Measurements from ENCODE around the gene FEZ2. TPM values are rescaled to one million over a fixed set of nuclear protein-coding genes. Genes with fewer than 3 reads are reported as not detected.

Gene FEZ2
- total RNA-seq, 1 experiment from 2014 or later = 57.5 TPM

DNA sequence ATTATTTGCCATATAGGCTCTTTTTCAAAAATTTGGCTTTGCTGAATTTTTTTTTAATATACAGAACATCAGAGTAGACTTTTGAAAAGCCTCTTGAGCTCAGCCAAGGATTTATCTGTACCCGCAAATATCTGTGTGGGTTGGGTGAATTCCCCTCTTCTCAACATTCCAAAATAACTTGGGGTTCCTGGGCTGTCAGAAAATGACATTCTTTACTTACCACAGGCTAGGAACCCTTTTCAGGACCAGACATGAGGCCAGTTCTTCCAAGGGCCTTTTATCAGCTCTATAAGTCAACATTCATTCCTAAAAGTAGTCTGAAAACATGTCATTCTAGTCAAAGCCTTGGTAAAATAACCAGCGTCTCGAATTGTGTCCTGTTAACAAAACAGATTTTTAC lies 28.8 kb upstream of the FEZ2 start:
- H3K9me3 ChIP-seq (ENCODE audit: low read depth, low read length, poor library complexity, severe bottlenecking) = peaks cover 5% of the 10 kb centered on the region
- no peak for TF ChIP-seq EZH2 (IDR thresholded peaks at IDR 0.05; ENCODE audit: borderline replicate concordance, low read depth, low read length, poor library complexity, severe bottlenecking)
- TF ChIP-seq, protein P1, sequence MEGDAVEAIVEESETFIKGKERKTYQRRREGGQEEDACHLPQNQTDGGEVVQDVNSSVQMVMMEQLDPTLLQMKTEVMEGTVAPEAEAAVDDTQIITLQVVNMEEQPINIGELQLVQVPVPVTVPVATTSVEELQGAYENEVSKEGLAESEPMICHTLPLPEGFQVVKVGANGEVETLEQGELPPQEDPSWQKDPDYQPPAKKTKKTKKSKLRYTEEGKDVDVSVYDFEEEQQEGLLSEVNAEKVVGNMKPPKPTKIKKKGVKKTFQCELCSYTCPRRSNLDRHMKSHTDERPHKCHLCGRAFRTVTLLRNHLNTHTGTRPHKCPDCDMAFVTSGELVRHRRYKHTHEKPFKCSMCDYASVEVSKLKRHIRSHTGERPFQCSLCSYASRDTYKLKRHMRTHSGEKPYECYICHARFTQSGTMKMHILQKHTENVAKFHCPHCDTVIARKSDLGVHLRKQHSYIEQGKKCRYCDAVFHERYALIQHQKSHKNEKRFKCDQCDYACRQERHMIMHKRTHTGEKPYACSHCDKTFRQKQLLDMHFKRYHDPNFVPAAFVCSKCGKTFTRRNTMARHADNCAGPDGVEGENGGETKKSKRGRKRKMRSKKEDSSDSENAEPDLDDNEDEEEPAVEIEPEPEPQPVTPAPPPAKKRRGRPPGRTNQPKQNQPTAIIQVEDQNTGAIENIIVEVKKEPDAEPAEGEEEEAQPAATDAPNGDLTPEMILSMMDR (conservative IDR thresholded peaks at IDR 0.05; ENCODE audit: low read depth, low read length) = no peak
- POLR2A ChIA-PET (ENCODE audit: low non-redundant PET) = no interaction called here

DNA sequence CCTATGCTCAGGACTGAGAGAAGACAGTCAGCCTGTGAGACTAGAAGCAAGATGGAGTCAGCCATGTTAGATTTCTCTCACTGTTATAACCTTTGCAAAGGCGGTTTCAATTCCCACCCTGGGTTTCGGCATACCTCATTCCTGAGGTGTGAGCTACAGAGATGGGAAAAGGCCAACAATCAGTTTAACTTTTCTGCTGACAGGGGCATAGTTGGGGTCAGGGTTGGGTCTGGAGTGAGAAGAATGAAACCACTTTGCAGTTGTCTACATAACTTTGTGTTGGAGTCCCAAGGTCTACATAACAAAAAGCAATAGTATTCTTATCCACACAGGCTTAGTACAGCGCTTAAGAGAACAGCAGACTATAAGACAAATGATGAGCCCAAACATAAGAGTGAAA lies 28.1 kb upstream of the FEZ2 start:
- no peak for DNase-seq (ENCODE audit: low spot score)
- intact Hi-C loops (cut with micrococcal nuclease; ENCODE audit: unreplicated experiment) = no loop called here
- Histone ChIP-seq H3K27me3 (replicated peaks; ENCODE audit: insufficient read depth, low read depth, low read length, poor library complexity) (no peaks in the 10 kb centered on the region), H3K4me1 (ENCODE audit: insufficient read depth, low read length, poor library complexity, severe bottlenecking) (no peaks in the 10 kb centered on the region), H3K4me3 (ENCODE audit: low read depth, low read length, poor library complexity, severe bottlenecking) (no peak overlapping the region), H3K9me3 (ENCODE audit: low read depth, low read length, poor library complexity, severe bottlenecking) (peaks cover 5% of the 10 kb centered on the region), H3K27ac (ENCODE audit: low read depth, low read length, poor library complexity, severe bottlenecking) (no peak overlapping the region), H3K36me3 (ENCODE audit: insufficient read depth, low read length, poor library complexity, severe bottlenecking) (no peaks in the 10 kb centered on the region)
- TF ChIP-seq, protein P1 (conservative IDR thresholded peaks at IDR 0.05; ENCODE audit: low read depth, low read length) = no peak
- no peak for TF ChIP-seq EZH2 (IDR thresholded peaks at IDR 0.05; ENCODE audit: borderline replicate concordance, low read depth, low read length, poor library complexity, severe bottlenecking)
- POLR2A ChIA-PET (ENCODE audit: low non-redundant PET) = no interaction called here
- CTCF ChIA-PET = no interaction called here
- no TSS peak for BruUV-seq (replicated peaks)

More for the DNA sequence above, 28.8 kb upstream of the FEZ2 start:
- H3K27ac ChIP-seq (ENCODE audit: low read depth, low read length, poor library complexity, severe bottlenecking) = no peak overlapping the region
- H3K4me1 ChIP-seq (ENCODE audit: insufficient read depth, low read length, poor library complexity, severe bottlenecking) = no peaks in the 10 kb centered on the region
- H3K4me3 ChIP-seq (ENCODE audit: low read depth, low read length, poor library complexity, severe bottlenecking) = no peak overlapping the region
- intact Hi-C loops (cut with micrococcal nuclease; ENCODE audit: unreplicated experiment) = no loop called here
- no peak for DNase-seq (ENCODE audit: low spot score)
- BruUV-seq (replicated peaks) = no TSS peak
- CTCF ChIA-PET = no interaction called here
- no peaks in the 10 kb centered on the region for H3K36me3 ChIP-seq (ENCODE audit: insufficient read depth, low read length, poor library complexity, severe bottlenecking)
- no peaks in the 10 kb centered on the region for H3K27me3 ChIP-seq (replicated peaks; ENCODE audit: insufficient read depth, low read depth, low read length, poor library complexity)

DNA sequence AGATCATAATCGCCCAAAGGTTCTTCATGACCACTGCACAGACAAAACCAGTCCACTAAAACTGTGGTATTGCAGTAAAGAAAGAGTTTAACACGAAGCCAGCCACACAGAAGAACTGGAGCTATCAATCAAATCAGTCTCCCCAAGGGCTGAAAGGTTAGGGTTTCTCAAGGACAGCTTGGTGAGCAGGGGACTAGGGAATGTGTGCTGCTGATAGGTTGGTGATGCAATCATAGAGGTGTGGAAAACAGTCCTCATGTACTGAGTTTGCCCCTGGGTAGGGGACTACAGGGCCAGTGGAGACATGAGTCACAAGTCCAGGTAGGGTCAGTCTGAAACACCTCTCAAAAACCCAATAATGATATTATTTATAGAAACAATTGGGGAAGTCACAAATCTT lies 27.3 kb upstream of the FEZ2 start:
- DNase-seq (ENCODE audit: low spot score) = no peak
- Histone ChIP-seq H3K4me1 (ENCODE audit: insufficient read depth, low read length, poor library complexity, severe bottlenecking) (no peaks in the 10 kb centered on the region), H3K4me3 (ENCODE audit: low read depth, low read length, poor library complexity, severe bottlenecking) (no peak overlapping the region), H3K27ac (ENCODE audit: low read depth, low read length, poor library complexity, severe bottlenecking) (no peak overlapping the region), H3K36me3 (ENCODE audit: insufficient read depth, low read length, poor library complexity, severe bottlenecking) (no peaks in the 10 kb centered on the region), H3K9me3 (ENCODE audit: low read depth, low read length, poor library complexity, severe bottlenecking) (peaks cover 5% of the 10 kb centered on the region), H3K27me3 (replicated peaks; ENCODE audit: insufficient read depth, low read depth, low read length, poor library complexity) (no peaks in the 10 kb centered on the region)
- BruUV-seq (replicated peaks) = no TSS peak
- intact Hi-C loops (cut with micrococcal nuclease; ENCODE audit: unreplicated experiment) = loop anchor here (2.0 kb wide), 1 partner anchor 13 kb away; no protein-coding TSS in a partner anchor
- TF ChIP-seq EZH2 (IDR thresholded peaks at IDR 0.05; ENCODE audit: borderline replicate concordance, low read depth, low read length, poor library complexity, severe bottlenecking) = no peak
- TF ChIP-seq, protein P1 (conservative IDR thresholded peaks at IDR 0.05; ENCODE audit: low read depth, low read length) = no peak
- ChIA-PET POLR2A (ENCODE audit: low non-redundant PET) (no interaction called here), CTCF (no interaction called here)

All from A673 (cell line).